Left ventricle myocardium inferior (tissue), 1 donor: Measurements from ENCODE around the gene POPDC2. TPM values are rescaled to one million over a fixed set of nuclear protein-coding genes. Genes with fewer than 3 reads are reported as not detected.

Source experiments
- DNase-seq: peaks from one replicate; pipeline ENCODE4 v3.0.0-alpha.2; 2020
- H3K27ac ChIP-seq: fragments of 200-600 bp; replicated peaks from 2 replicates; pipeline ENCODE4 v1.8.0; 2021
- H3K27me3 ChIP-seq: fragments of 200-600 bp; 2 replicates; pipeline ENCODE4 v1.8.0; 2021; ENCODE audit warnings: low read depth
- H3K36me3 ChIP-seq: fragments of 200-600 bp; 2 replicates; pipeline ENCODE4 v1.8.0; 2021
- H3K4me1 ChIP-seq: fragments of 200-600 bp; 2 replicates; pipeline ENCODE4 v1.8.0; 2021
- H3K4me3 ChIP-seq: fragments of 200-600 bp; 2 replicates; pipeline ENCODE4 v1.8.0; 2021; ENCODE audit warnings: mild to moderate bottlenecking, moderate library complexity
- H3K9me3 ChIP-seq: fragments of 200-600 bp; replicated peaks from 2 replicates; pipeline ENCODE4 v1.8.0; 2021
- CTCF ChIP-seq: fragments of 200-600 bp; IDR thresholded peaks from 2 replicates; pipeline ENCODE4 v1.8.0; 2021; ENCODE audit warnings: antibody characterized with exemption, mild to moderate bottlenecking, borderline replicate concordance
- intact Hi-C: fragments of 100-400 bp; cut with micrococcal nuclease; formaldehyde crosslinking; loops from one replicate; pipeline ENCODE4 v1.11.0; 2022
- total RNA-seq: library from RNA; stranded (reverse); fragmentation: NEBNext Ultra II Directional; extraction: Animal tissue kit (Norgen Biotek cat#: 25700); gene quantifications from one replicate; pipeline ENCODE4 v1.2.1, GENCODE V29; 2021
- donor health status: DM: no; HTN: yes; CAD: no; lungs with severe emphysema.

Gene POPDC2
- total RNA-seq, 1 donor from 2014 or later = 512 TPM

- Histone ChIP-seq H3K36me3 (no peaks in the 10 kb centered on the region), H3K9me3 (peaks cover 4% of the 10 kb centered on the region), H3K27ac (no peak overlapping the region), H3K4me1 (no peaks in the 10 kb centered on the region), H3K27me3 (no peaks in the 10 kb centered on the region), H3K4me3 (no peak overlapping the region)
- intact Hi-C loops = no loop called here
- no peak for TF ChIP-seq CTCF
- no peak for DNase-seq
Observed at GRCh38 chr3:119608405-119609000, 51.9 kb downstream of the POPDC2 start.

DNA sequence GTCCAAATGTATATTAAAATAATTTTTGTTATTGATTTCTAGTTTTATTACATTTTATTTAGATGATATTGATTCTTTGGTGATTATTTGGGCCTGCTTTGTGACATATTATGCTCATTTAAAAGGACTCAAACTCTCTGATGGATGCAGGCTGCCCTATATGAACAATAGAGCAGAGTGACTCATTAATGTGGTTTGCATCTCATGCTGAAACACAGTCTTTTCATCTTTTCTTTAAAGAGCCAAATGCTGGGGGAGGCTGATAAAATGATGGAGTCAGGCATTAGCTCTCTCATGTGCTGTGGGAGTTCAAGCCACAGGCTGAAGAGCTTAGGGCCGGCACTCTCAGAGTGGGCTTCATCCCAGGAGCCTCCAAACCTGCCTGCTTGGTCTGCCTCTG, 55.5 kb downstream of the POPDC2 start:
- Histone ChIP-seq H3K27ac (no peak overlapping the region), H3K4me1 (peaks cover 32% of the 10 kb centered on the region), H3K27me3 (no peaks in the 10 kb centered on the region), H3K36me3 (no peaks in the 10 kb centered on the region), H3K4me3 (no peak overlapping the region), H3K9me3 (no peaks in the 10 kb centered on the region)
- no peak for TF ChIP-seq CTCF
- intact Hi-C loops = no loop called here
- DNase-seq = no peak

- H3K27ac ChIP-seq = peak overlapping the region; percentile 87
- DNase-seq = no peak
- H3K27me3 ChIP-seq = no peaks in the 10 kb centered on the region
- H3K9me3 ChIP-seq = no peaks in the 10 kb centered on the region
- H3K4me3 ChIP-seq = no peak overlapping the region
- no peaks in the 10 kb centered on the region for H3K36me3 ChIP-seq
- H3K4me1 ChIP-seq = peaks cover 54% of the 10 kb centered on the region
- intact Hi-C loops = no loop called here
- TF ChIP-seq CTCF = no peak
Observed at GRCh38 chr3:119602676-119603075, 57.7 kb downstream of the POPDC2 start.

GRCh38 chr3:119601154-119601553, 59.2 kb downstream of the POPDC2 start:
- peak overlapping the region; percentile 87 for H3K27ac ChIP-seq
- no peaks in the 10 kb centered on the region for H3K27me3 ChIP-seq
- H3K4me3 ChIP-seq = no peak overlapping the region
- H3K4me1 ChIP-seq = peaks cover 70% of the 10 kb centered on the region
- no peak for DNase-seq
- no peak for TF ChIP-seq CTCF
- no peaks in the 10 kb centered on the region for H3K36me3 ChIP-seq
- H3K9me3 ChIP-seq = no peaks in the 10 kb centered on the region
- intact Hi-C loops = no loop called here

- intact Hi-C loops = no loop called here
- Histone ChIP-seq H3K27ac (peak overlapping the region; percentile 87), H3K9me3 (no peaks in the 10 kb centered on the region), H3K27me3 (no peaks in the 10 kb centered on the region), H3K36me3 (no peaks in the 10 kb centered on the region), H3K4me1 (peaks cover 74% of the 10 kb centered on the region), H3K4me3 (no peak overlapping the region)
- DNase-seq = peak; percentile 27
- TF ChIP-seq CTCF = peak; percentile 65
Observed at GRCh38 chr3:119600732-119601131, 59.7 kb downstream of the POPDC2 start.
